PC-3 (cell line): ENCODE results near the gene NALCN. TPM values are rescaled to one million over a fixed set of nuclear protein-coding genes. Genes with fewer than 3 reads are reported as not detected.
A peak's percentile ranks its signal among the peaks of the same experiment; 100 is the strongest.

ENCODE experiments used
- ATAC-seq: fragments of 200-7000 bp; cut with Tn5 transposase; 2 replicates; pipeline ENCODE4 v1.9.1; 2020; ENCODE audit warnings: mild to moderate bottlenecking, moderate library complexity
- BruUV-seq: library from RNA; stranded (reverse); fragments of 400-500 nt; replicated peaks from 2 replicates; lab custom pipeline; 2021; lab: Mats Ljungman, UMichigan
- CTCF ChIA-PET: fragments of 300-600 bp; sonication (Branson Sonifier 250); formaldehyde crosslinking; loops from one replicate; lab custom pipeline; 2022; ENCODE audit warnings: antibody characterized with exemption; lab: Charles Lee
- POLR2A ChIA-PET: fragments of 300-600 bp; sonication (Branson Sonifier 250); formaldehyde crosslinking; loops from one replicate; lab custom pipeline; 2022; ENCODE audit warnings: antibody characterized with exemption; ENCODE audit not compliant: unreplicated experiment; lab: Charles Lee
- DNase-seq: peaks from one replicate; pipeline ENCODE4 v3.0.0-alpha.2; 2015
- H2AFZ ChIP-seq: fragments of 300-600 bp; sonication (generic); 2 replicates; pipeline ENCODE4 v1.6.0; 2016; ENCODE audit warnings: antibody characterized with exemption, low read length
- H3F3A ChIP-seq: fragments of 300-600 bp; sonication (generic); one replicate; pipeline ENCODE4 v1.6.0; 2017; ENCODE audit warnings: antibody characterized with exemption, low read length, control low read depth, mild to moderate bottlenecking; ENCODE audit not compliant: unreplicated experiment
- H3K27ac ChIP-seq: fragments of 300-600 bp; sonication (generic); 2 replicates; pipeline ENCODE4 v1.5.1; 2016; ENCODE audit warnings: mild to moderate bottlenecking, low read length
- H3K27me3 ChIP-seq: fragments of 300-600 bp; sonication (generic); 2 replicates; pipeline ENCODE4 v1.6.1; 2016; ENCODE audit warnings: low read length, mixed read lengths
- H3K36me3 ChIP-seq: fragments of 300-600 bp; sonication (generic); 2 replicates; pipeline ENCODE4 v1.6.1; 2016; ENCODE audit warnings: low read depth, mixed run types, low read length, mixed read lengths
- H3K4me1 ChIP-seq: fragments of 300-600 bp; sonication (generic); 2 replicates; pipeline ENCODE4 v1.5.1; 2016; ENCODE audit warnings: low read length; ENCODE audit not compliant: insufficient read depth
- H3K4me2 ChIP-seq: fragments of 300-600 bp; sonication (generic); 2 replicates; pipeline ENCODE4 v1.6.0; 2016; ENCODE audit warnings: low read length
- H3K4me3 ChIP-seq: fragments of 300-600 bp; sonication (generic); 2 replicates; pipeline ENCODE4 v1.5.1; 2016; ENCODE audit warnings: mild to moderate bottlenecking, low read length, mixed read lengths
- H3K79me2 ChIP-seq: fragments of 300-600 bp; sonication (generic); 2 replicates; pipeline ENCODE4 v1.6.1; 2017; ENCODE audit warnings: low read length, mixed read lengths
- H3K9ac ChIP-seq: fragments of 300-600 bp; sonication (generic); 2 replicates; pipeline ENCODE4 v1.6.0; 2016; ENCODE audit warnings: mild to moderate bottlenecking, low read length
- H3K9me2 ChIP-seq: fragments of 300-600 bp; sonication (generic); replicated peaks from 2 replicates; pipeline ENCODE4 v1.6.1; 2016; ENCODE audit warnings: mixed run types, low read length, mixed read lengths
- H3K9me3 ChIP-seq: fragments of 300-600 bp; sonication (generic); 2 replicates; pipeline ENCODE4 v1.6.1; 2016; ENCODE audit warnings: low read length, mixed read lengths
- H4K20me1 ChIP-seq: fragments of 300-600 bp; sonication (generic); 2 replicates; pipeline ENCODE4 v1.6.1; 2016; ENCODE audit warnings: low read length, mixed read lengths
- EZH2 ChIP-seq: fragments of 300-600 bp; sonication (generic); IDR thresholded peaks from one replicate; pipeline ENCODE4 v1.6.1; 2017; ENCODE audit warnings: antibody characterized with exemption, mild to moderate bottlenecking, low read length; ENCODE audit not compliant: unreplicated experiment
- EZH2phosphoT487 ChIP-seq: fragments of 300-600 bp; sonication (generic); IDR thresholded peaks from 2 replicates; pipeline ENCODE4 v1.6.1; 2018; ENCODE audit warnings: mild to moderate bottlenecking, antibody characterized with exemption, low read length, borderline replicate concordance
- intact Hi-C: fragments of 100-400 bp; cut with micrococcal nuclease; formaldehyde crosslinking; loops from 2 replicates; pipeline ENCODE4 v1.9.0; 2023
- total RNA-seq: library from RNA; depleted of rRNA; stranded (reverse); fragments of >200 nt; gene quantifications from 2 replicates; pipeline ENCODE4 v1.2.3, GENCODE V29; 2014
- TF ChIP-seq, protein P1 (sequence below): fragments of 300-600 bp; sonication (generic); conservative IDR thresholded peaks from 2 replicates; pipeline ENCODE4 v1.5.1; 2017; ENCODE audit warnings: antibody characterized with exemption, low read depth, mild to moderate bottlenecking, low read length

The NALCN gene
- total RNA-seq, 1 experiment from 2014 or later = 11.8 TPM

GRCh38 chr13:101408992-101409656 lies 7.2 kb downstream of the NALCN start:
- Histone ChIP-seq H3K36me3 (no peaks in the 10 kb centered on the region), H3K9ac (no peak overlapping the region), H3K79me2 (0 out of 2 replicates have a peak, but pooled peaks cover 10% of the 10 kb centered on the region), H3K4me1 (peaks cover 22% of the 10 kb centered on the region), H3K4me2 (no peak overlapping the region), H3K27me3 (no peaks in the 10 kb centered on the region), H2AFZ (no peak overlapping the region), H3F3A (no peaks in the 10 kb centered on the region), H3K4me3 (no peak overlapping the region), H3K9me2 (no peaks in the 10 kb centered on the region), H4K20me1 (no peaks in the 10 kb centered on the region), H3K27ac (no peak overlapping the region), H3K9me3 (no peaks in the 10 kb centered on the region)
- no TSS peak for BruUV-seq
- intact Hi-C loops = no loop called here
- DNase-seq (no peak), ATAC-seq (no peak)
- TF ChIP-seq EZH2 = no peak
- ChIA-PET POLR2A (no interaction called here), CTCF (no interaction called here)

GRCh38 chr13:101408154-101408553 lies 8.2 kb downstream of the NALCN start:
- no peaks in the 10 kb centered on the region for H3K36me3 ChIP-seq
- intact Hi-C loops = no loop called here
- BruUV-seq = no TSS peak
- TF ChIP-seq, protein P1, sequence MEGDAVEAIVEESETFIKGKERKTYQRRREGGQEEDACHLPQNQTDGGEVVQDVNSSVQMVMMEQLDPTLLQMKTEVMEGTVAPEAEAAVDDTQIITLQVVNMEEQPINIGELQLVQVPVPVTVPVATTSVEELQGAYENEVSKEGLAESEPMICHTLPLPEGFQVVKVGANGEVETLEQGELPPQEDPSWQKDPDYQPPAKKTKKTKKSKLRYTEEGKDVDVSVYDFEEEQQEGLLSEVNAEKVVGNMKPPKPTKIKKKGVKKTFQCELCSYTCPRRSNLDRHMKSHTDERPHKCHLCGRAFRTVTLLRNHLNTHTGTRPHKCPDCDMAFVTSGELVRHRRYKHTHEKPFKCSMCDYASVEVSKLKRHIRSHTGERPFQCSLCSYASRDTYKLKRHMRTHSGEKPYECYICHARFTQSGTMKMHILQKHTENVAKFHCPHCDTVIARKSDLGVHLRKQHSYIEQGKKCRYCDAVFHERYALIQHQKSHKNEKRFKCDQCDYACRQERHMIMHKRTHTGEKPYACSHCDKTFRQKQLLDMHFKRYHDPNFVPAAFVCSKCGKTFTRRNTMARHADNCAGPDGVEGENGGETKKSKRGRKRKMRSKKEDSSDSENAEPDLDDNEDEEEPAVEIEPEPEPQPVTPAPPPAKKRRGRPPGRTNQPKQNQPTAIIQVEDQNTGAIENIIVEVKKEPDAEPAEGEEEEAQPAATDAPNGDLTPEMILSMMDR = no peak
- TF ChIP-seq EZH2phosphoT487 (no peak), EZH2 (no peak)
- H4K20me1 ChIP-seq = no peaks in the 10 kb centered on the region
- H3K9me2 ChIP-seq = no peaks in the 10 kb centered on the region
- no peak overlapping the region for H3K4me3 ChIP-seq
- CTCF ChIA-PET = no interaction called here
- H3K27ac ChIP-seq = no peak overlapping the region
- H2AFZ ChIP-seq = no peak overlapping the region
- no peaks in the 10 kb centered on the region for H3K9me3 ChIP-seq
- DNase-seq = no peak
- H3K79me2 ChIP-seq = 0 out of 2 replicates have a peak, but pooled peaks cover 3% of the 10 kb centered on the region
- H3F3A ChIP-seq = no peaks in the 10 kb centered on the region
- POLR2A ChIA-PET = no interaction called here
- no peaks in the 10 kb centered on the region for H3K27me3 ChIP-seq
- H3K4me1 ChIP-seq = peaks cover 22% of the 10 kb centered on the region
- peak overlapping the region; percentile 61; the same call in 1 of the 2 replicates for H3K4me2 ChIP-seq
- peak; percentile 31; the same call in 1 of the 2 replicates for ATAC-seq
- H3K9ac ChIP-seq = no peak overlapping the region

- H3K9ac ChIP-seq = no peak overlapping the region
- peak overlapping the region; percentile 61 for H3K4me2 ChIP-seq
- CTCF ChIA-PET = no interaction called here
Measured at GRCh38 chr13:101406791-101407190, 9.5 kb downstream of the NALCN start.

More at GRCh38 chr13:101406791-101407190, 9.5 kb downstream of the NALCN start:
- Histone ChIP-seq H3K36me3 (no peaks in the 10 kb centered on the region), H4K20me1 (no peaks in the 10 kb centered on the region), H3K27ac (peak overlapping the region; percentile 58), H3K9me3 (no peaks in the 10 kb centered on the region), H3K4me1 (peaks cover 22% of the 10 kb centered on the region), H3K4me3 (no peak overlapping the region), H2AFZ (no peak overlapping the region), H3K9me2 (no peaks in the 10 kb centered on the region), H3K79me2 (0 out of 2 replicates have a peak, but pooled peaks cover 3% of the 10 kb centered on the region), H3F3A (no peaks in the 10 kb centered on the region), H3K27me3 (no peaks in the 10 kb centered on the region)
- intact Hi-C loops = no loop called here
- DNase-seq = peak; percentile 55
- peak; percentile 57 for ATAC-seq
- TF ChIP-seq, protein P1 = no peak
- TF ChIP-seq EZH2 (no peak), EZH2phosphoT487 (no peak)
- POLR2A ChIA-PET = no interaction called here
- BruUV-seq = no TSS peak
